PC-9 (cell line): Measurements from ENCODE around the gene OCA2. TPM values are rescaled to one million over a fixed set of nuclear protein-coding genes. Genes with fewer than 3 reads are reported as not detected.

ENCODE experiments used
- BruUV-seq: library from RNA; stranded (reverse); fragments of 400-500 nt; replicated peaks from 2 replicates; lab custom pipeline; 2021; lab: Mats Ljungman, UMichigan
- CTCF ChIA-PET: fragments of 300-600 bp; sonication (Branson Sonifier 250); formaldehyde crosslinking; loops from one replicate; lab custom pipeline; 2022; ENCODE audit warnings: antibody characterized with exemption; lab: Charles Lee
- POLR2A ChIA-PET: fragments of 300-600 bp; sonication (Branson Sonifier 250); formaldehyde crosslinking; loops from one replicate; lab custom pipeline; 2022; ENCODE audit warnings: antibody characterized with exemption; ENCODE audit not compliant: unreplicated experiment; lab: Charles Lee
- DNase-seq, 2 experiments: peaks; one replicate each; pipeline versions ENCODE4 v3.0.0 to v3.0.0-alpha.2; 2015 to 2022; ENCODE audit warnings: mixed read lengths in 1 of 2
- H2AFZ ChIP-seq: fragments of 200-600 bp; sonication (generic); 2 replicates; pipeline ENCODE4 v1.8.1; 2017; ENCODE audit warnings: antibody characterized with exemption
- H3F3A ChIP-seq: fragments of 200-600 bp; sonication (generic); 2 replicates; pipeline ENCODE4 v1.8.1; 2017; ENCODE audit warnings: antibody characterized with exemption, mild to moderate bottlenecking, low read depth; ENCODE audit not compliant: insufficient read depth
- H3K27ac ChIP-seq: fragments of 200-600 bp; sonication (generic); 2 replicates; pipeline ENCODE4 v1.6.1; 2016; ENCODE audit warnings: mixed run types
- H3K27me3 ChIP-seq: fragments of 200-600 bp; sonication (generic); 2 replicates; pipeline ENCODE4 v1.6.1; 2016; ENCODE audit warnings: low read depth, mixed run types; ENCODE audit not compliant: insufficient read depth
- H3K36me3 ChIP-seq: fragments of 200-600 bp; sonication (generic); 2 replicates; pipeline ENCODE4 v1.6.1; 2016; ENCODE audit warnings: low read depth, mixed run types
- H3K4me1 ChIP-seq: fragments of 200-600 bp; sonication (generic); replicated peaks from 2 replicates; pipeline ENCODE4 v1.6.1; 2016; ENCODE audit warnings: mixed run types; ENCODE audit not compliant: insufficient read depth
- H3K4me2 ChIP-seq: fragments of 200-600 bp; sonication (generic); 2 replicates; pipeline ENCODE4 v1.6.1; 2017; ENCODE audit warnings: mixed run types
- H3K4me3 ChIP-seq: fragments of 200-600 bp; sonication (generic); 2 replicates; pipeline ENCODE4 v1.6.1; 2016; ENCODE audit warnings: mixed run types
- H3K79me2 ChIP-seq: fragments of 200-600 bp; sonication (generic); 2 replicates; pipeline ENCODE4 v1.6.1; 2017; ENCODE audit warnings: low read depth, mixed run types
- H3K9me2 ChIP-seq: fragments of 200-600 bp; sonication (generic); 2 replicates; pipeline ENCODE4 v1.8.1; 2017; ENCODE audit warnings: mild to moderate bottlenecking; ENCODE audit not compliant: insufficient read depth
- H3K9me3 ChIP-seq: fragments of 200-600 bp; sonication (generic); 2 replicates; pipeline ENCODE4 v1.8.1; 2016; ENCODE audit warnings: low read depth; ENCODE audit not compliant: insufficient read depth
- H4K20me1 ChIP-seq: fragments of 200-600 bp; sonication (generic); 2 replicates; pipeline ENCODE4 v1.8.1; 2017; ENCODE audit not compliant: insufficient read depth
- EZH2 ChIP-seq: fragments of 200-600 bp; sonication (generic); IDR thresholded peaks from 2 replicates; pipeline ENCODE4 v1.8.0; 2017; ENCODE audit warnings: antibody characterized with exemption, low read depth
- intact Hi-C: fragments of 100-400 bp; cut with micrococcal nuclease; formaldehyde crosslinking; loops from one replicate; pipeline ENCODE4 v1.10.0; 2022; ENCODE audit not compliant: unreplicated experiment
- total RNA-seq: library from RNA; stranded (reverse); gene quantifications from 2 replicates; pipeline ENCODE4 v1.2.3, GENCODE V29; 2021
- TF ChIP-seq, protein P1 (sequence below): fragments of 200-600 bp; sonication (generic); conservative IDR thresholded peaks from 2 replicates; pipeline ENCODE4 v1.6.1; 2017; ENCODE audit warnings: mixed run types, antibody characterized with exemption, mild to moderate bottlenecking, moderate library complexity

The OCA2 gene
- total RNA-seq, 1 experiment from 2014 or later: not detected

DNA sequence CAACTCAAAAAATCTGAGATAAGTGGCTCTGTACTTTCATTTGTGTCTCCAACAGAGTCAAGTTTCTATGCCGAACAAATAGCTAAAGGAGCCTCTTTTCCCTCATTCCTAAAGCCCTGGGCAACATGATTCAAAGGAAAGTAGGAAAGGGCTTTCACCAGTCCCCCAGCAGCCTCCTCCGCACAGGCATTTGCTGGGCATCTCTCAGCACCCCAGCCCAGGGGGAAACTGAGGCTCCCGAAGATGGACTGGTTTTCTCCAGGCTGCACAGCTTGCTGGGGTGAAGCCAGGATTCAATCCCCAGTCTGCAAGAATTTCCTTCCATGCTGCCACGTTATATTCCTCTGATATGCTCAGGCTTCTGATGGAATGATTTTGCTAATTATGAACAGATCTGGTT, 163.8 kb downstream of the OCA2 start:
- Histone ChIP-seq H4K20me1 (no peaks in the 10 kb centered on the region), H3K4me2 (no peak overlapping the region), H3K4me1 (no peaks in the 10 kb centered on the region), H3K36me3 (no peaks in the 10 kb centered on the region), H3K27ac (no peak overlapping the region), H2AFZ (no peak overlapping the region), H3K79me2 (no peaks in the 10 kb centered on the region), H3K4me3 (no peak overlapping the region), H3F3A (no peaks in the 10 kb centered on the region), H3K9me3 (no peaks in the 10 kb centered on the region), H3K27me3 (peaks cover 7% of the 10 kb centered on the region; the same call in 1 of the 2 replicates), H3K9me2 (no peaks in the 10 kb centered on the region)
- intact Hi-C loops: no loop called here
- TF ChIP-seq, protein P1, sequence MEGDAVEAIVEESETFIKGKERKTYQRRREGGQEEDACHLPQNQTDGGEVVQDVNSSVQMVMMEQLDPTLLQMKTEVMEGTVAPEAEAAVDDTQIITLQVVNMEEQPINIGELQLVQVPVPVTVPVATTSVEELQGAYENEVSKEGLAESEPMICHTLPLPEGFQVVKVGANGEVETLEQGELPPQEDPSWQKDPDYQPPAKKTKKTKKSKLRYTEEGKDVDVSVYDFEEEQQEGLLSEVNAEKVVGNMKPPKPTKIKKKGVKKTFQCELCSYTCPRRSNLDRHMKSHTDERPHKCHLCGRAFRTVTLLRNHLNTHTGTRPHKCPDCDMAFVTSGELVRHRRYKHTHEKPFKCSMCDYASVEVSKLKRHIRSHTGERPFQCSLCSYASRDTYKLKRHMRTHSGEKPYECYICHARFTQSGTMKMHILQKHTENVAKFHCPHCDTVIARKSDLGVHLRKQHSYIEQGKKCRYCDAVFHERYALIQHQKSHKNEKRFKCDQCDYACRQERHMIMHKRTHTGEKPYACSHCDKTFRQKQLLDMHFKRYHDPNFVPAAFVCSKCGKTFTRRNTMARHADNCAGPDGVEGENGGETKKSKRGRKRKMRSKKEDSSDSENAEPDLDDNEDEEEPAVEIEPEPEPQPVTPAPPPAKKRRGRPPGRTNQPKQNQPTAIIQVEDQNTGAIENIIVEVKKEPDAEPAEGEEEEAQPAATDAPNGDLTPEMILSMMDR: no peak
- TF ChIP-seq EZH2: no peak
- ChIA-PET CTCF (no interaction called here), POLR2A (no interaction called here)
- BruUV-seq: no TSS peak
- DNase-seq: no peak

DNA sequence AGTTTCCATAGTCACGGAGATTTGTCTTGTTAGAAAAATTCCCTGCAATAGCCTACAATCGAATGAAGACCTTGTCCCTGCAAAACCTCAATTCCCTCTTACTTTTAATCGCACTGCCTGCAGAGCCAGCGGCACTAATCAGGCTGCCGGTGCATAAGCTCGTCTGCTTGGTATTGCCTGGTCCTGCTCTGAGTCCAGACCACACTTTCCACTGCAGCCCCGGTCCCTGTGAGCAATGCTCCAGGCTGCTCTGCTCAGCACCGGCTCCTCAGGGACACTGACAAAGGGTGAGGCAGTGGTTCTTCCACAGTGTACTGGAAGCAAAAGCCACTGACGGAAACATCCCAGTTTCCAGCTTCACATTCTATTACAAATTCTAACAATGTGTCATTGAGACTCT, 164.3 kb downstream of the OCA2 start:
- no TSS peak for BruUV-seq
- H3K36me3 ChIP-seq: no peaks in the 10 kb centered on the region

DNA sequence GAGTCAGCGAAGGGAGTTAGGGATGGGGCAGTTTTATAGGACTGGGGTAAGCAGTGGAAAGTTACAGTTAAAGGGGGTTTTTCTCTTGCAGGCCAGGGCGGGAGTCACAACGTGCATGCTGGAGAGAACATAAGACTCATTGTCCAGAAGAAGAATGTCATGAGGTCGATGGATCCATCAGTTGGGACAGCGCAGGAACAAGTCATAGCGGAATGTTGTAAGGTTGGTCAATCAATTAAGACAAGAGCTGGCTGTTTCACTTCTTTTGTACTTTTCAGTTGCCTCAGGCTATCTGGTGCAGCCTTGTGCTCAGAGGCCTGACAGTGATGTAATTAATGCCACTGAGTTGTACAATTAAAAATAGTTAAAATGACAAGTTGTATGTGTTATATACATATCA, 165.6 kb downstream of the OCA2 start:
- POLR2A ChIA-PET: no interaction called here

More for the DNA sequence above, 164.3 kb downstream of the OCA2 start:
- POLR2A ChIA-PET: no interaction called here
- H2AFZ ChIP-seq: no peak overlapping the region
- no peak for TF ChIP-seq EZH2
- TF ChIP-seq, protein P1: no peak
- H3K79me2 ChIP-seq: no peaks in the 10 kb centered on the region
- peaks cover 7% of the 10 kb centered on the region; the same call in 1 of the 2 replicates for H3K27me3 ChIP-seq
- CTCF ChIA-PET: no interaction called here
- no peaks in the 10 kb centered on the region for H3K9me2 ChIP-seq
- intact Hi-C loops: no loop called here
- no peak overlapping the region for H3K4me3 ChIP-seq
- no peaks in the 10 kb centered on the region for H3K9me3 ChIP-seq
- DNase-seq: no peak
- no peak overlapping the region for H3K27ac ChIP-seq
- H3K4me2 ChIP-seq: no peak overlapping the region
- no peaks in the 10 kb centered on the region for H3K4me1 ChIP-seq
- no peaks in the 10 kb centered on the region for H3F3A ChIP-seq
- H4K20me1 ChIP-seq: no peaks in the 10 kb centered on the region

More for the DNA sequence above, 165.6 kb downstream of the OCA2 start:
- Histone ChIP-seq H2AFZ (no peak overlapping the region), H3K79me2 (no peaks in the 10 kb centered on the region), H3K27me3 (peaks cover 7% of the 10 kb centered on the region; the same call in 1 of the 2 replicates), H3K9me3 (no peaks in the 10 kb centered on the region), H3K9me2 (no peaks in the 10 kb centered on the region), H4K20me1 (no peaks in the 10 kb centered on the region), H3K27ac (no peak overlapping the region), H3K4me1 (no peaks in the 10 kb centered on the region), H3K4me2 (no peak overlapping the region), H3K4me3 (no peak overlapping the region), H3F3A (no peaks in the 10 kb centered on the region), H3K36me3 (no peaks in the 10 kb centered on the region)
- BruUV-seq: no TSS peak
- intact Hi-C loops: no loop called here
- CTCF ChIA-PET: no interaction called here
- TF ChIP-seq, protein P1: no peak
- no peak for TF ChIP-seq EZH2
- no peak for DNase-seq
